GM06990 (cell line): Measurements from ENCODE around the gene TNS2.

ENCODE experiments used
- DNase-seq: peaks from one replicate; pipeline ENCODE4 v3.0.0-alpha.2; 2011; ENCODE audit not compliant: insufficient read length; ENCODE audit errors: extremely low read depth
- H3K27me3 ChIP-seq: replicated peaks from 2 replicates; pipeline ENCODE4 v1.6.0; 2011; ENCODE audit warnings: low read length; ENCODE audit not compliant: control insufficient read depth, insufficient read depth
- H3K36me3 ChIP-seq: 2 replicates; pipeline ENCODE4 v1.5.1; 2011; ENCODE audit warnings: low read length; ENCODE audit not compliant: control insufficient read depth, insufficient read depth
- H3K4me3 ChIP-seq: replicated peaks from 2 replicates; pipeline ENCODE4 v1.5.1; 2011; ENCODE audit warnings: low read depth, mild to moderate bottlenecking, control low read depth, low read length
- CTCF ChIP-seq: IDR thresholded peaks from 2 replicates; pipeline ENCODE4 v1.5.1; 2011; ENCODE audit warnings: low read length, control low read depth, mild to moderate bottlenecking, inconsistent platforms; ENCODE audit not compliant: insufficient read depth, poor library complexity, severe bottlenecking

Gene TNS2

GRCh38 chr12:53096089-53096741, 46.4 kb downstream of the TNS2 start:
- no peak for DNase-seq
- no peak for TF ChIP-seq CTCF
- Histone ChIP-seq H3K27me3 (no peaks in the 10 kb centered on the region; the same call in 1 of the 2 replicates), H3K36me3 (no peaks in the 10 kb centered on the region), H3K4me3 (no peak overlapping the region)

- Histone ChIP-seq H3K27me3 (no peaks in the 10 kb centered on the region; the same call in 1 of the 2 replicates), H3K4me3 (no peak overlapping the region), H3K36me3 (no peaks in the 10 kb centered on the region)
- no peak for TF ChIP-seq CTCF
- no peak for DNase-seq
These were observed 46.9 kb downstream of the TNS2 start for GRCh38 chr12:53096759-53097158.

- DNase-seq = no peak
- Histone ChIP-seq H3K4me3 (no peak overlapping the region), H3K36me3 (no peaks in the 10 kb centered on the region), H3K27me3 (no peaks in the 10 kb centered on the region; the same call in 1 of the 2 replicates)
- no peak for TF ChIP-seq CTCF
These were observed 47.3 kb downstream of the TNS2 start for GRCh38 chr12:53097207-53097563.

GRCh38 chr12:53097564-53098353, 47.9 kb downstream of the TNS2 start, which contains the start of gene IGFBP6:
IGFBP6 (plus strand) TSS chr12:53097667; CDS start chr12:53097718, 51 bp downstream.
- peak; percentile 61 for DNase-seq
- no peaks in the 10 kb centered on the region for H3K36me3 ChIP-seq
- H3K27me3 ChIP-seq = no peaks in the 10 kb centered on the region; the same call in 1 of the 2 replicates
- TF ChIP-seq CTCF = no peak
- peak within 1 kb of the TSS; percentile 54 for H3K4me3 ChIP-seq

GRCh38 chr12:53098354-53098981, 48.6 kb downstream of the TNS2 start:
- Histone ChIP-seq H3K36me3 (no peaks in the 10 kb centered on the region), H3K27me3 (no peaks in the 10 kb centered on the region; the same call in 1 of the 2 replicates), H3K4me3 (peak overlapping the region; percentile 54)
- TF ChIP-seq CTCF = no peak
- DNase-seq = no peak
